Measurements from ENCODE around the gene TUT1.
"Not testable (repeated sequence)": the region's sequence is repeated elsewhere in the genome, so short reads cannot be mapped to it uniquely, and the experiment has no call there.

TUT1 gene

GRCh38 chr11:62553839-62554361 lies 37.4 kb downstream of the TUT1 start:
- DNase-seq (ENCODE audit: low read depth): peak; percentile 96
- TF ChIP-seq CTCF (conservative IDR thresholded peaks at IDR 0.05; ENCODE audit: control insufficient read depth, insufficient read depth, low read depth, low read length): no peak
- peak overlapping the region; percentile 38 for H3K4me3 ChIP-seq (ENCODE audit: control insufficient read depth, low read depth, low read length)

DNA sequence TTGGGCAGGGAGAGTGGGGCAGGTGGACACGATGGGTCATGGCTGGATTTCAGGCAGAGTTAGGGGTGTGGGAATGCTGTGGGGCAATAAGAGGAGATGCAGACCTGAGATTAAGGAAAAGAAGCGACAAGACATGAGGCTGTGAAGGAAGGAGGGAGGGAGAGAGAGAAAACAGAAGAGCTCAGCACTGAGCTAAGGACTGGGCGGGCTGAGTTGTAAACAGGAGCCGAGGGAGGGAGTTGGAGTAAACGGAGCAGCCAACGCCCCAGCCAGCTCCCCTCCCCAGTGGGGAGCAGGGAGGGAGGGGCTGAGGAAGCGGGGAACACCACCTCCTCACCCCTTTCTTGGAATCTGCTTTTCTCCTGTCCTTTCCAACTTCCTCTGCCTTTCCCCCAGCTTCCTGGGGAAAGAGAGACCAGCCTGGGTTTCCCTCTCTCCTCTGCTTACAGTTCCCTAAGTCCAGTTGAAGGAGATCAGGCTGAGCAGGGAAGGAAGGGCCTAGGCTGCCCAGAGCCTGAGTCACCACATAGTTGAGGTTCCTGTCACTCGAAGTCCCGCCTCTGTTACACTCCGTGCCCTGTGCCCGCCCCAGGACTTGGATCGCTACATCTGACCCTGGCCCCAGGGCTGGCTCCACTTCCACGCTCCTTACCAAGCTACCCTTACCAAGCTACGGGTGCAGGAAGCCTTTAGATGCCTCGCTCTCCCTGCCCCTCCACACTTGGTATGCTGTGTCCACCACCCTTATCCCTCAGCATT lies 38.1 kb downstream of the TUT1 start:
- no peak for TF ChIP-seq CTCF (conservative IDR thresholded peaks at IDR 0.05; ENCODE audit: control insufficient read depth, insufficient read depth, low read depth, low read length)
- peak; percentile 97 for DNase-seq (ENCODE audit: low read depth)
- peak overlapping the region; percentile 38 for H3K4me3 ChIP-seq (ENCODE audit: control insufficient read depth, low read depth, low read length)

GRCh38 chr11:62552485-62553079 lies 38.7 kb downstream of the TUT1 start:
- H3K4me3 ChIP-seq (ENCODE audit: control insufficient read depth, low read depth, low read length): peak overlapping the region; percentile 37
- DNase-seq (ENCODE audit: low read depth): peak; percentile 82
- TF ChIP-seq CTCF (conservative IDR thresholded peaks at IDR 0.05; ENCODE audit: control insufficient read depth, insufficient read depth, low read depth, low read length): no peak

DNA sequence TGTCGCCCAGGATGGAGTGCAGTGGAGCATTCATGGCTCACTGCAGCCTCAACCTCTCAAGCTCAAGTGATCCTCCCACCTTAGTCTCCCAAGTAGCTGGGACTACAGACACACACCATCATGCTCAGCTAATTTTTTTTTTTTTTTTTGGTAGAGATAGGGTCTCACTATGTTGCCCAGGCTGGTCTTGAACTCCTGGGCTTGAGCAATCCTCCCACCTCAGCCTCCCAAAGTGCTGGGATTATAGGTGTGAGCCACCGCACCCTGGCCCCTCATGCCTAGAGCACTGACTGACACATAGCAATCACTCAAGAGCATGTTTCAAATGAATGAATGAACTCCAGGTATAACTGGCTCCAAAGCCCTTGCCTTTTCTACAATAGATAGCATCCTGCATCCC lies 40.8 kb downstream of the TUT1 start:
- DNase-seq (ENCODE audit: low read depth); H3K4me3 ChIP-seq (ENCODE audit: control insufficient read depth, low read depth, low read length): not testable (repeated sequence)

DNA sequence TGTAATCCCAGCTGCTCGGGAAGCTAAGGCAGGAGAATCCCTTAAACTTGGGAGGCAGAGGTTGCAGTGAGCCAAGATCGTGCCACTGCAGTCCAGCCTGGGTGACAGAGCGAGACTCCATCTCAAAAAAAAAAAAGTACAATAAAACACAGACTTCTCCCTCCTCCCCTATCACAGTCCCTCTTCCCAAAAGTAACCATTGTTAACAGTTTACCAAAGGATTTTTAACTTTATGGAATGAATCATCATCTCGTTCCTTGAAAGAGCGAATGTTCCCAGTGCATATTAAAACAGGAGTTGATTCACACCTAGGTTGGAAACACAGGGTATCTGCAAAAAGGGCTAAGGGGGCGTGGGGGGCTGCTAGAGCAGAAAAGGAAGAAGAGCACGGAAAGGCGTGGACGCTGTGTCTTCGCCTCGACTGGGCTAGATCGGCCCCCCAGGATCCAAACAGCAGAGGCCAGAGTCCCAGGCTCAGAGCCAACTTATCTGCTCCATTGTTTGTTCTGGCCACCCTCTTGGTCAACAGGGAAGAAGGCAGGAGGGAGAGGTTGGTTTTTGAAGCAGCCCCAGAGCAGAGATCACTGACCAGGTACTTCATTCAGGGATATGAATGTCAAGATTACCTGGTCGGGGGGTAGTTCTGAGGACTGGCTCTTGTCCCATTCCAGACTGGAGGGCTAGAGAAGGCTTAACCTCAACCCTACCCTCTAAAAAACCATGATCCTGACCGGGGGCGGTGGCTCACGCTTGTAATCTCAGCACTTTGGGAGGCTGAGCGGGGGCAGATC lies 42.6 kb downstream of the TUT1 start:
- no peak for TF ChIP-seq CTCF (conservative IDR thresholded peaks at IDR 0.05; ENCODE audit: control insufficient read depth, insufficient read depth, low read depth, low read length)
- H3K4me3 ChIP-seq (ENCODE audit: control insufficient read depth, low read depth, low read length): no peak overlapping the region
- DNase-seq (ENCODE audit: low read depth): no peak

DNA sequence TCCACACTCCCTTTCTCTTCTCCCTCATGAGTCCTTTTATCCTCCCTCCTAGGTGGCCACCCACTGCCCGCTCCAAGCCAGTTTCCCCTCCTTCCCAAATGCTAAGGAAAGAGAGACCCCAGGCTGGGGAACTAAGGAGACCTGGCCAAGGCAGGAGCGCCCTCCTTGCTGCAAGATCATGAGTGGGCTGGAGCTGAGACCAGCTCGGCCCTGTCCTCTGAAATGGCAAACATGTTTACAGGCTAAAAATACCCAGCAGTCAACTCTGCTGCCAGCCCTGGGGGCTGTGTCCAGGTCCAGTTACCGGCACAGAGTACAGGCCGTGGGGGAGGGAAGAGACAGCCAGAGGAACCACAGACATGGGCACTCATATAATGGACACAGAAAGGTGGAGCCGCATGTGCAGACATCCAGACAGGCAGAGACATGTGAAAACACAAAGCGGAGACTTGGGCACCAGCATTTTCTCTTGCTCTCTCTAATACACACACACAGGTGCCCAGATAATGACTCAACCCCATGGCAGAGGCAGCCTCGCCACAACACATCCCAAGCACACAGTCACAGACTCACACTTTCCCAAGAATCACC lies 43.5 kb downstream of the TUT1 start:
- no peak for DNase-seq (ENCODE audit: low read depth)
- no peak for TF ChIP-seq CTCF (conservative IDR thresholded peaks at IDR 0.05; ENCODE audit: control insufficient read depth, insufficient read depth, low read depth, low read length)
- peak overlapping the region; percentile 98 for H3K4me3 ChIP-seq (ENCODE audit: control insufficient read depth, low read depth, low read length)
